ENCODE data around the gene POLN.

GRCh38 chr4:2166253-2166652 is 75.7 kb downstream of the POLN start:
- TF ChIP-seq CTCF (IDR thresholded peaks at IDR 0.05) (no peak), ZNF121 (CRISPR knock-in tag; IDR thresholded peaks at IDR 0.05) (no peak), ZNF416 (CRISPR knock-in tag; IDR thresholded peaks at IDR 0.05) (no peak), E2F4 (CRISPR knock-in tag; IDR thresholded peaks at IDR 0.05; ENCODE audit: borderline replicate concordance, low read depth) (no peak), CBFB (CRISPR knock-in tag; IDR thresholded peaks at IDR 0.05; ENCODE audit: low read depth) (no peak), ZNF219 (CRISPR knock-in tag; IDR thresholded peaks at IDR 0.05; ENCODE audit: borderline replicate concordance) (no peak), TP53 (CRISPR knock-in tag; IDR thresholded peaks at IDR 0.05) (no peak), ZBTB21 (CRISPR knock-in tag; IDR thresholded peaks at IDR 0.05; ENCODE audit: borderline replicate concordance) (no peak), AFF4 (CRISPR knock-in tag; IDR thresholded peaks at IDR 0.05; ENCODE audit: borderline replicate concordance) (no peak)
- TF ChIP-seq, protein P1, sequence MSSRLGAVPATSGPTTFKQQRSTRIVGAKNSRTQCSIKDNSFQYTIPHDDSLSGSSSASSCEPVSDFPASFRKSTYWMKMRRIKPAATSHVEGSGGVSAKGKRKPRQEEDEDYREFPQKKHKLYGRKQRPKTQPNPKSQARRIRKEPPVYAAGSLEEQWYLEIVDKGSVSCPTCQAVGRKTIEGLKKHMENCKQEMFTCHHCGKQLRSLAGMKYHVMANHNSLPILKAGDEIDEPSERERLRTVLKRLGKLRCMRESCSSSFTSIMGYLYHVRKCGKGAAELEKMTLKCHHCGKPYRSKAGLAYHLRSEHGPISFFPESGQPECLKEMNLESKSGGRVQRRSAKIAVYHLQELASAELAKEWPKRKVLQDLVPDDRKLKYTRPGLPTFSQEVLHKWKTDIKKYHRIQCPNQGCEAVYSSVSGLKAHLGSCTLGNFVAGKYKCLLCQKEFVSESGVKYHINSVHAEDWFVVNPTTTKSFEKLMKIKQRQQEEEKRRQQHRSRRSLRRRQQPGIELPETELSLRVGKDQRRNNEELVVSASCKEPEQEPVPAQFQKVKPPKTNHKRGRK (CRISPR knock-in tag; IDR thresholded peaks at IDR 0.05; ENCODE audit: borderline replicate concordance): no peak
- TF ChIP-seq, protein P2, sequence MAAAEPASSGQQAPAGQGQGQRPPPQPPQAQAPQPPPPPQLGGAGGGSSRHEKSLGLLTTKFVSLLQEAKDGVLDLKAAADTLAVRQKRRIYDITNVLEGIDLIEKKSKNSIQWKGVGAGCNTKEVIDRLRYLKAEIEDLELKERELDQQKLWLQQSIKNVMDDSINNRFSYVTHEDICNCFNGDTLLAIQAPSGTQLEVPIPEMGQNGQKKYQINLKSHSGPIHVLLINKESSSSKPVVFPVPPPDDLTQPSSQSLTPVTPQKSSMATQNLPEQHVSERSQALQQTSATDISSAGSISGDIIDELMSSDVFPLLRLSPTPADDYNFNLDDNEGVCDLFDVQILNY (CRISPR knock-in tag; IDR thresholded peaks at IDR 0.05): no peak

Data from WTC11 (cell line).